ENCODE results near the gene FECH. TPM values are rescaled to one million over a fixed set of nuclear protein-coding genes. Genes with fewer than 3 reads are reported as not detected.

The FECH gene
- 29.1 TPM for polyA plus RNA-seq (2013, experiment 1 of 4)
- polyA plus RNA-seq (2013, experiment 2 of 4) = 33.7 TPM
- polyA plus RNA-seq (2013, experiment 3 of 4) = 23.7 TPM
- polyA plus RNA-seq (2013, experiment 4 of 4) = 23.3 TPM

GRCh38 chr18:57586251-57587049 lies at the start of gene FECH:
TSS of gene FECH (minus strand) at chr18:57586702. CDS start at chr18:57586620, 82 bp downstream.
- Histone ChIP-seq H3K9me3 (ENCODE audit: control insufficient read depth, low read length) (no peaks in the 10 kb centered on the region), H3K36me3 (ENCODE audit: control insufficient read depth, insufficient read depth, low read length) (no peaks in the 10 kb centered on the region), H3K4me3 (ENCODE audit: insufficient read depth, low read depth, low read length) (peak within 1 kb of the TSS; percentile 82), H3K27me3 (ENCODE audit: control insufficient read depth, insufficient read depth, low read length, poor library complexity, severe bottlenecking) (no peaks in the 10 kb centered on the region), H3K27ac (ENCODE audit: insufficient read depth, low read depth, low read length, poor library complexity, severe bottlenecking) (no peak within 1 kb of the TSS), H3K4me1 (ENCODE audit: control insufficient read depth, insufficient read depth, low read length) (peaks cover 10% of the 10 kb centered on the region)
- WGBS, 2 experiments = 2% methylated on average over 80 of the region's 80 CpGs

DNA sequence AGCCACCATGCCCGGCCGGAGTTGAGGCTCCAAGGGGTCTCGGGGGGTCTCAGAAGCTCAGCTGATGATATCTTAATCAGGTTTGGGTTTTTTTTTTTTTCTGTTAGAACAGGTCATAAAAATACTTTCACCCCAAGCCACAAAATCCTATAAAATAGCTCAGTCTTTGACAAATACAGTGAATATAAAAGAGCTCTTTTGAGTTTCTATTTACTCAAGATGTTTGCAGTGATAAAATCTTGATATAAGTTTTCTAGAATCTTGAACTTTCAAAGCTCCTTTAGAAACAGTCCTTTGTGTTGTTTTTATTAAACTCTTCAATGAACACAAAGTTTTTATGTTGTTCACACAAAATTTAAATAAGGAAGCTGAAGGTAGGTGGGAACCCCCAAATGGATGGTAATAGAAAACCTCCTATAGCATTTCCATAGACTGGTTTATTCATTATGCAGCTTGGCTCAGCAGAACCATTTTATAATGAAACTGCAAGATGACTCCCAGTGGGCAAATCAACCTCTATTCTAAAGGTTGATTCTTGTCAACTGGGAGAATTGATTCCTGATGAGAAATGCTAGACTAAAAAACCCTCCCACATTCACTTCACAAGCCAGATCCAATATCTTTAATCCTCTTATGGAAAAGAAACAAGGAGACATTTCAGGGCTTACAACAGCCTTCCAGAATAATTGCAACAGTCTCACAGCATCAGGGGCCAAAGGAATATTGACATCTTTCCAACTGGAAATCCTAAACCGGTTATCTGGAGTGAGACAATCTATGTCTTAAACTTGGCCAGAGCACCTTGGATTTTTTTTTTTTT lies 48.7 kb upstream of the FECH start:
- WGBS, 2 experiments = 92 to 96% methylated on average over 4 of the region's 4 CpGs
- no peak overlapping the region for H3K27ac ChIP-seq (ENCODE audit: insufficient read depth, low read depth, low read length, poor library complexity, severe bottlenecking)

DNA sequence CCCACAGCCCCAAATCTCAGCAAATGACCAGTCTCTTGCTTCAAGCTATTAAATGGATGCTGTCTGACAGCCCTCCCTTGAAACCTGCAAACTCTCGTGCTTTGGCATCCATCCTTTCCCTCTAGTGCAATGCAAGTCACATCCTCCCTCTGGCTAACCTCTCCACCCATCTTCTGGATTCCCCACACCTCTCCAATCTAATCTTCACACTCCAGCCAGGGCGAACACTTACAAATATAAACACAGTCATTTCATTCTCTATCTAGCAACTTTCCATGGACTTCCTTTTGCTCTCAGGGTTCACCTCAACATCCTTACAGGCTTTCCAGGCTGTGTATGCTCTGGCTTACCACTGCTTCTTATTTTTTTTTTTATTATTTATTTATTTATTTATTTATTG lies 45.2 kb upstream of the FECH start:
- H3K27ac ChIP-seq (ENCODE audit: insufficient read depth, low read depth, low read length, poor library complexity, severe bottlenecking) = no peak overlapping the region
- H3K9me3 ChIP-seq (ENCODE audit: control insufficient read depth, low read length) = no peaks in the 10 kb centered on the region
- H3K36me3 ChIP-seq (ENCODE audit: control insufficient read depth, insufficient read depth, low read length) = no peaks in the 10 kb centered on the region
- H3K4me3 ChIP-seq (ENCODE audit: insufficient read depth, low read depth, low read length) = no peak overlapping the region
- no peaks in the 10 kb centered on the region for H3K4me1 ChIP-seq (ENCODE audit: control insufficient read depth, insufficient read depth, low read length)
- 92 to 96% methylated on average over 2 of the region's 2 CpGs for WGBS, 2 experiments
- H3K27me3 ChIP-seq (ENCODE audit: control insufficient read depth, insufficient read depth, low read length, poor library complexity, severe bottlenecking) = no peaks in the 10 kb centered on the region

More for the DNA sequence above, 48.7 kb upstream of the FECH start:
- H3K4me1 ChIP-seq (ENCODE audit: control insufficient read depth, insufficient read depth, low read length) = no peaks in the 10 kb centered on the region
- H3K36me3 ChIP-seq (ENCODE audit: control insufficient read depth, insufficient read depth, low read length) = no peaks in the 10 kb centered on the region
- H3K9me3 ChIP-seq (ENCODE audit: control insufficient read depth, low read length) = no peaks in the 10 kb centered on the region
- H3K27me3 ChIP-seq (ENCODE audit: control insufficient read depth, insufficient read depth, low read length, poor library complexity, severe bottlenecking) = no peaks in the 10 kb centered on the region
- no peak overlapping the region for H3K4me3 ChIP-seq (ENCODE audit: insufficient read depth, low read depth, low read length)

GRCh38 chr18:57630754-57631595 lies 44.5 kb upstream of the FECH start:
- Histone ChIP-seq H3K36me3 (ENCODE audit: control insufficient read depth, insufficient read depth, low read length) (no peaks in the 10 kb centered on the region), H3K4me3 (ENCODE audit: insufficient read depth, low read depth, low read length) (peak overlapping the region; percentile 55), H3K4me1 (ENCODE audit: control insufficient read depth, insufficient read depth, low read length) (no peaks in the 10 kb centered on the region), H3K27me3 (ENCODE audit: control insufficient read depth, insufficient read depth, low read length, poor library complexity, severe bottlenecking) (no peaks in the 10 kb centered on the region), H3K9me3 (ENCODE audit: control insufficient read depth, low read length) (no peaks in the 10 kb centered on the region), H3K27ac (ENCODE audit: insufficient read depth, low read depth, low read length, poor library complexity, severe bottlenecking) (no peak overlapping the region)
- WGBS, 2 experiments = 82 to 83% methylated on average over 11 to 13 of the region's 13 CpGs

GRCh38 chr18:57630002-57630753 lies 43.7 kb upstream of the FECH start:
- 16 to 17% methylated on average over 52 of the region's 52 CpGs for WGBS, 2 experiments
- H3K4me3 ChIP-seq (ENCODE audit: insufficient read depth, low read depth, low read length) = peak overlapping the region; percentile 55
- no peaks in the 10 kb centered on the region for H3K4me1 ChIP-seq (ENCODE audit: control insufficient read depth, insufficient read depth, low read length)
- no peaks in the 10 kb centered on the region for H3K27me3 ChIP-seq (ENCODE audit: control insufficient read depth, insufficient read depth, low read length, poor library complexity, severe bottlenecking)
- no peaks in the 10 kb centered on the region for H3K9me3 ChIP-seq (ENCODE audit: control insufficient read depth, low read length)
- H3K36me3 ChIP-seq (ENCODE audit: control insufficient read depth, insufficient read depth, low read length) = no peaks in the 10 kb centered on the region
- no peak overlapping the region for H3K27ac ChIP-seq (ENCODE audit: insufficient read depth, low read depth, low read length, poor library complexity, severe bottlenecking)

DNA sequence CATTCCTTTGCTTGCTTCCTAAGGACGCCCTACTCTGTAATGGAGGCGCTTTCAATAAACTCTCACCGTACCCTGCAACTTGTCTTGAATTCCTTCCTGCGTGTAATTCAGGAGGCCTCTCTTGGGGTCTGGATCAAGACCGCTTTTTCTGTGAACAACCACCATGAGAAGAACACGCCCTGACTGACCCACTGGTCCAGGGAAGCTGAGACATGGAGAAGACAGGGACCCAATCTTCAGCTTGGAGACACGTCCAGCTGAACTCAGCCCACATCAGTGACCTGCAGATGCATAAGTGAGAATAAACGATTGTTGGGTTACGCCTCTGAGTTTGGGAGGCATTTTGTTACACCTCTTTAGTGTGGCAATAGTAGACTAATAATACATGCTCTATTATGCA lies 42.9 kb upstream of the FECH start:
- H3K4me1 ChIP-seq (ENCODE audit: control insufficient read depth, insufficient read depth, low read length) = no peaks in the 10 kb centered on the region
- 96% methylated on average over 9 of the region's 9 CpGs for WGBS, 2 experiments
- no peak overlapping the region for H3K27ac ChIP-seq (ENCODE audit: insufficient read depth, low read depth, low read length, poor library complexity, severe bottlenecking)
- no peaks in the 10 kb centered on the region for H3K27me3 ChIP-seq (ENCODE audit: control insufficient read depth, insufficient read depth, low read length, poor library complexity, severe bottlenecking)
- peak overlapping the region; percentile 55 for H3K4me3 ChIP-seq (ENCODE audit: insufficient read depth, low read depth, low read length)
- H3K9me3 ChIP-seq (ENCODE audit: control insufficient read depth, low read length) = no peaks in the 10 kb centered on the region
- H3K36me3 ChIP-seq (ENCODE audit: control insufficient read depth, insufficient read depth, low read length) = no peaks in the 10 kb centered on the region

- Histone ChIP-seq H3K27ac (ENCODE audit: insufficient read depth, low read depth, low read length, poor library complexity, severe bottlenecking) (no peak overlapping the region), H3K9me3 (ENCODE audit: control insufficient read depth, low read length) (no peaks in the 10 kb centered on the region), H3K27me3 (ENCODE audit: control insufficient read depth, insufficient read depth, low read length, poor library complexity, severe bottlenecking) (no peaks in the 10 kb centered on the region), H3K4me3 (ENCODE audit: insufficient read depth, low read depth, low read length) (no peak overlapping the region), H3K4me1 (ENCODE audit: control insufficient read depth, insufficient read depth, low read length) (no peaks in the 10 kb centered on the region), H3K36me3 (ENCODE audit: control insufficient read depth, insufficient read depth, low read length) (no peaks in the 10 kb centered on the region)
- WGBS, 2 experiments = 79 to 88% methylated on average over 5 of the region's 5 CpGs
Observed at GRCh38 chr18:57627488-57627887, 41.0 kb upstream of the FECH start.

DNA sequence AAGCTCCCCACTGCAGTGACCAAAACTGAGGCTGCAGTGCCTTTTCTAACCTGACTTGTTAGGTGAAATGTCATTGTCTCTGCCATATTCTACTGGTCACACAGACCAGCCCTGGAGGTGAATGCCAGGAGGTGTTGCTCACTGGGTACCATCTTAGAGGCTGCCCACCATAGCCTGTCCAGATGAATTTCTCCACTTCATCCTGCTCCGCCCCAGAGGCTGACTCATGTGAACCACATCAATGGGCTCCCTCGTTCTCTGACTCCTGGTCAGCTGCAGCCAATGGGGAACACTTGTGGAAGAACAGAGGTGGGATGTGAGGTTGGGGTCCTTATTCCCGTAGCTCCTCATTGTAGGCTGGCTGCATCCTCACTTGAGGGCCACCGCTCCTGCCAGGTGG lies 38.5 kb upstream of the FECH start:
- Histone ChIP-seq H3K27me3 (ENCODE audit: control insufficient read depth, insufficient read depth, low read length, poor library complexity, severe bottlenecking) (no peaks in the 10 kb centered on the region), H3K9me3 (ENCODE audit: control insufficient read depth, low read length) (no peaks in the 10 kb centered on the region), H3K4me1 (ENCODE audit: control insufficient read depth, insufficient read depth, low read length) (peaks cover 5% of the 10 kb centered on the region), H3K27ac (ENCODE audit: insufficient read depth, low read depth, low read length, poor library complexity, severe bottlenecking) (no peak overlapping the region), H3K36me3 (ENCODE audit: control insufficient read depth, insufficient read depth, low read length) (no peaks in the 10 kb centered on the region), H3K4me3 (ENCODE audit: insufficient read depth, low read depth, low read length) (no peak overlapping the region)
- 86 to 92% methylated on average over 4 of the region's 4 CpGs for WGBS, 2 experiments

DNA sequence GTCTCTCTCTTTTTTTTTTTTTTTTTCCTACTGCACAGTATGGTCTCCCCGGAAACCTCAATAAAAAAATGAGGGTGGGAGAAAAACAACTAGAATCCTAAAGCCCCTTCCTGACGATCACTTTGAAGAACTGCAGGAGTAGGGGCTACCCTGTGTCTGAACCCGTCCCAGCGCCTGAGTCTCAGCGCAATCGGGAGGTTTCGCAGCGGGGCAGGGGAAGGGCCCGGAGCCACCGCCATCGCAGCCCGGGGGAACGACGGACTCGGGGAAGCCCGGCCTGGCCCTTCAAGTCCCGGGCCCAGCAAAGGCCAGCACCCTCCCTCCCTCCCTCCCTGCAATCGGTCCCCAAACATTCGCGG lies 34.7 kb upstream of the FECH start:
- peak overlapping the region; percentile 82 for H3K4me3 ChIP-seq (ENCODE audit: insufficient read depth, low read depth, low read length)
- H3K9me3 ChIP-seq (ENCODE audit: control insufficient read depth, low read length) = no peaks in the 10 kb centered on the region
- peaks cover 5% of the 10 kb centered on the region for H3K4me1 ChIP-seq (ENCODE audit: control insufficient read depth, insufficient read depth, low read length)
- 0 to 1% methylated on average over 20 of the region's 20 CpGs for WGBS, 2 experiments
- no peaks in the 10 kb centered on the region for H3K27me3 ChIP-seq (ENCODE audit: control insufficient read depth, insufficient read depth, low read length, poor library complexity, severe bottlenecking)
- peaks cover 3% of the 10 kb centered on the region for H3K36me3 ChIP-seq (ENCODE audit: control insufficient read depth, insufficient read depth, low read length)
- H3K27ac ChIP-seq (ENCODE audit: insufficient read depth, low read depth, low read length, poor library complexity, severe bottlenecking) = peak overlapping the region; percentile 41
